Gastrocnemius medialis (tissue), 4 donors: ENCODE results near the gene PIP4K2B. TPM values are rescaled to one million over a fixed set of nuclear protein-coding genes. Genes with fewer than 3 reads are reported as not detected.

Source experiments
- ATAC-seq, 2 donors: fragments of 150-250 bp; one replicate each; pipeline ENCODE4 v1.9.1; 2016
- DNase-seq, 2 donors: peaks; one replicate each; pipeline ENCODE4 v3.0.0-alpha.2; 2019
- H3K27ac ChIP-seq, 4 donors: fragments of 200-600 bp; sonication (generic); 1 replicate in 1 of 4; 2 replicates in 3 of 4; pipeline ENCODE4 v1.5.1; 2016 to 2018; ENCODE audit warnings: mild to moderate bottlenecking in 2 of 4, moderate library complexity in 1 of 4
- H3K27me3 ChIP-seq, 3 donors: fragments of 200-600 bp; sonication (generic) in 2 of 3; 1 replicate in 1 of 3; 2 replicates in 2 of 3; pipeline versions ENCODE4 v1.5.1 to v1.6.0; 2016 to 2019; ENCODE audit warnings: mild to moderate bottlenecking in 1 of 3, moderate library complexity in 1 of 3
- H3K36me3 ChIP-seq, 2 donors: fragments of 200-600 bp; sonication (generic) in 1 of 2; one replicate each; pipeline ENCODE4 v1.5.1; 2017 to 2018
- H3K4me1 ChIP-seq, 2 donors: fragments of 200-600 bp; sonication (generic) in 1 of 2; one replicate each; pipeline ENCODE4 v1.5.1; 2016 to 2017; ENCODE audit warnings: mild to moderate bottlenecking in 2 of 2
- H3K4me3 ChIP-seq, 4 donors: fragments of 200-600 bp; sonication (generic) in 3 of 4; 1 replicate in 1 of 4; 2 replicates in 3 of 4; pipeline ENCODE4 v1.5.1; 2016 to 2019; ENCODE audit warnings: mild to moderate bottlenecking in 2 of 4
- H3K9me3 ChIP-seq, 3 donors: fragments of 200-600 bp; sonication (generic) in 2 of 3; 1 replicate in 1 of 3; 2 replicates in 2 of 3; pipeline ENCODE4 v1.5.1; 2016 to 2019
- CTCF ChIP-seq, 5 experiments: fragments of 450-650 bp in 3 of 5; fragments of 200-600 bp in 2 of 5; sonication (generic) in 2 of 5; IDR thresholded peaks in 4 of 5; conservative IDR thresholded peaks in 1 of 5; 1 replicate in 4 of 5; 2 replicates in 1 of 5; pipeline ENCODE4 v1.5.1; 2016 to 2019; ENCODE audit warnings: antibody characterized with exemption in 5 of 5, mild to moderate bottlenecking in 3 of 5, moderate library complexity in 3 of 5
- POLR2A ChIP-seq, 2 donors: fragments of 450-650 bp; IDR thresholded peaks; one replicate each; pipeline ENCODE4 v1.6.1; 2017; ENCODE audit warnings: antibody characterized with exemption in 2 of 2, mild to moderate bottlenecking in 2 of 2, moderate library complexity in 2 of 2
- in situ Hi-C, 4 donors: fragments of 200-750 bp; cut with MboI; loops; one replicate each; pipeline versions ENCODE4 v1.15.0 to v1.8.0; 2017; ENCODE audit warnings: low sequenced_read_pairs in 4 of 4
- intact Hi-C: fragments of 100-400 bp; cut with DNase I; formaldehyde crosslinking; loops from one replicate; pipeline ENCODE4 v1.15.1; 2023; ENCODE audit warnings: low total_unique reads
- total RNA-seq, 4 donors: library from RNA; depleted of rRNA; stranded (reverse); fragments of >200 nt; gene quantifications; one replicate each; pipeline versions ENCODE4 v1.1.0 to v1.2.3, GENCODE V29; 2016

PIP4K2B gene
- total RNA-seq, 4 donors from 2014 or later: 57.2 to 97.0 (median 76.8) TPM

- H3K4me3 ChIP-seq: no peak overlapping the region
- no peak for TF ChIP-seq POLR2A (IDR thresholded peaks at IDR 0.05)
- no peak for TF ChIP-seq CTCF (IDR thresholded peaks at IDR 0.05 in 4 of 5, conservative IDR thresholded peaks at IDR 0.05 in 1 of 5)
- no peaks in the 10 kb centered on the region for H3K9me3 ChIP-seq
- no peaks in the 10 kb centered on the region for H3K27me3 ChIP-seq
- intact Hi-C loops (no loop called here), in situ Hi-C loops (loop anchor here in 1 of 4 donors (5.0 kb wide), 1 partner anchor 61 kb away; no protein-coding TSS in a partner anchor)
- H3K4me1 ChIP-seq: peaks cover 24 to 28% of the 10 kb centered on the region in 2 donors
- ATAC-seq (no peak), DNase-seq (no peak)
- H3K36me3 ChIP-seq: peaks cover 0 to 2% of the 10 kb centered on the region in 2 donors
- H3K27ac ChIP-seq: no peak overlapping the region
These were observed 60.7 kb downstream of the PIP4K2B start for GRCh38 chr17:38738686-38739085.

GRCh38 chr17:38738007-38738662 lies 61.2 kb downstream of the PIP4K2B start:
- Histone ChIP-seq H3K9me3 (no peaks in the 10 kb centered on the region), H3K36me3 (peaks cover 0 to 8% of the 10 kb centered on the region in 2 donors), H3K4me1 (peaks cover 23 to 28% of the 10 kb centered on the region in 2 donors), H3K27ac (no peak overlapping the region), H3K4me3 (no peak overlapping the region), H3K27me3 (no peaks in the 10 kb centered on the region)
- no peak for ATAC-seq
- no peak for TF ChIP-seq CTCF (IDR thresholded peaks at IDR 0.05 in 4 of 5, conservative IDR thresholded peaks at IDR 0.05 in 1 of 5)
- no peak for TF ChIP-seq POLR2A (IDR thresholded peaks at IDR 0.05)
- in situ Hi-C loops: loop anchor here in 1 of 4 donors (5.0 kb wide), 1 partner anchor 61 kb away; no protein-coding TSS in a partner anchor
- DNase-seq: no peak
- intact Hi-C loops: no loop called here

- Histone ChIP-seq H3K4me3 (no peak overlapping the region), H3K27me3 (no peaks in the 10 kb centered on the region), H3K36me3 (peaks cover 0 to 9% of the 10 kb centered on the region in 2 donors), H3K9me3 (no peaks in the 10 kb centered on the region), H3K4me1 (peaks cover 25 to 28% of the 10 kb centered on the region in 2 donors), H3K27ac (peak overlapping the region in 1 of 4 donors; percentile 18)
- intact Hi-C loops: loop anchor here (1.0 to 2.0 kb wide), 2 partner anchors 58 to 177 kb away; no protein-coding TSS in a partner anchor
- ATAC-seq (no peak), DNase-seq (no peak)
- in situ Hi-C loops: loop anchor here in 1 of 4 donors (5.0 kb wide), 1 partner anchor 58 kb away; no protein-coding TSS in a partner anchor
- TF ChIP-seq POLR2A (IDR thresholded peaks at IDR 0.05) (no peak), CTCF (IDR thresholded peaks at IDR 0.05 in 4 of 5, conservative IDR thresholded peaks at IDR 0.05 in 1 of 5) (peak; percentile 80 to 98 (median 97))
These were observed 64.0 kb downstream of the PIP4K2B start for GRCh38 chr17:38735161-38735997.

GRCh38 chr17:38733982-38734973 lies 65.1 kb downstream of the PIP4K2B start:
- in situ Hi-C loops: loop anchor here in 3 of 4 donors (5.0 kb wide), 1 partner anchor 57 kb away; no protein-coding TSS in a partner anchor
- no peak for DNase-seq
- intact Hi-C loops: loop anchor here (2.0 kb wide), 1 partner anchor 175 kb away; no protein-coding TSS in a partner anchor
- H3K4me3 ChIP-seq: no peak overlapping the region
- H3K36me3 ChIP-seq: peaks cover 0 to 9% of the 10 kb centered on the region in 2 donors
- H3K27ac ChIP-seq: no peak overlapping the region
- H3K9me3 ChIP-seq: no peaks in the 10 kb centered on the region
- TF ChIP-seq POLR2A (IDR thresholded peaks at IDR 0.05): no peak
- no peak for TF ChIP-seq CTCF (IDR thresholded peaks at IDR 0.05 in 4 of 5, conservative IDR thresholded peaks at IDR 0.05 in 1 of 5)
- ATAC-seq: no peak
- peaks cover 25 to 31% of the 10 kb centered on the region in 2 donors for H3K4me1 ChIP-seq
- H3K27me3 ChIP-seq: no peaks in the 10 kb centered on the region
